Stimulated activated CD4-positive, alpha-beta T cell treated with anti-CD3 and anti-CD28 coated beads, Interleukin-1b, Interleukin-23, amount 100 ng/mL, for 1 hour (primary cell): ENCODE measurements around the gene ACP4.
"Not testable (repeated sequence)": the region's sequence is repeated elsewhere in the genome, so short reads cannot be mapped to it uniquely, and the experiment has no call there.

ENCODE experiments used
- DNase-seq, 2 donors: peaks; one replicate each; pipeline ENCODE4 v3.0.0-alpha.2; 2020; ENCODE audit warnings: low read depth in 2 of 2

Gene ACP4

DNA sequence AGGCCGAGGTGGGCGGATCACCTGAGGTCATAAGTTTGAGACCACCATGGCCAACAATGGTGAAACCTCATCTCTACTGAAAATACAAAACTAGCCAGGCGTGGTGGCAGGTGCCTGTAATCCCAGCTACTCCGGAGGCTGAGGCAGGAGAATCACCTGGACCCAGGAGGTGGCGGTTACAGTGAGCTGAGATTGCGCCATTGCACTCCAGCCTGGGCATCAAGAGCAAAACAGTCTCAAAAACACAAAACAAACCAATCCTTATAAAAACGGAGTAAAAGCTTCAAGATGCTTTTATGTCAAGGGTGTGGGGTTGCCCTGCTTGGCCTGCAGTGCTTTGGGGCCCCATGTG, 7.2 kb downstream of the ACP4 start:
- DNase-seq = no peak

GRCh38 chr19:50797781-50798658, 7.8 kb downstream of the ACP4 start:
- DNase-seq = no peak

DNA sequence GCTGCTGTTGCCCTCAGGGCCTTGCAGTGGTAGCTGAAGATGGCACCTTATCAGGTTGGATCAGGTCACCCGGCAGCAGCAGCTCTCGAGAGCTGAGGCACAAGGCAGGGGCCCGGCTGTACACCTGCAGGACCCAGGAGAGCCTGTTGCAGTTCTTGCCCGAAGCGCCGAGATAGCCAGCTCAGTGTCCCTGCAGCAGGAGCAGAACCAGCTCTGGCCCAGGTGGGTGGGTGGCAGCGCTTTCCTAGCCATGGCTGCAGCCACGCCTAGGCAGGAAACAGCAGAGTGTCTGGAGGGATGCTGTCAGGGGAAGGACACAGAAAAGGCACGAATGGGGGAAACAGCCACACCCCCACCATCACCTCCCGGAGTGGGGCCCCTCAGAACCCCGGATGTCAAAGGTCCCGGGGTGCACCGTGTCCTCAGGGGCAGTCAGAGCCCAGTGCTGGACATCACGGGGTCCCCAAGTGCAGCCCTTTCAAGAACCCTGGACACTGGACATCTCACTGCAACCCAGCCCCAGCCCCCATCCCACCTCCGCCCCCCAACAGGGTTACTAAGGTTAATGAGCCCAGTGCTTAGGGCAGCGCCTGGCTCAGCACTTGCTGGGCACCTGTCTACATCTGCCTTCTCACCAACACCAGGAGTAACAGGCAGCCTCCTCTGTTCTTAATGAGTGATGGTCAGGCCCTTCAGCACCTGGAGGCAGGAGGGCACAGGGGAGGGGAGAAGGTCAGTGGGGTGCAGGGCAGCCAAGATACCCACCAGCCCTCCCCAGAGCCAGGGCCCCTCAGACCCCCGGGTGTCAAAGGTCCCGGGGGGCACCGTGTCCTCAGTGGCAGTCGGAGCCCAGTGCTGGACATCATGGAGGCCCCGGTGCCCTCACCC, 8.7 kb downstream of the ACP4 start:
- DNase-seq = no peak

DNA sequence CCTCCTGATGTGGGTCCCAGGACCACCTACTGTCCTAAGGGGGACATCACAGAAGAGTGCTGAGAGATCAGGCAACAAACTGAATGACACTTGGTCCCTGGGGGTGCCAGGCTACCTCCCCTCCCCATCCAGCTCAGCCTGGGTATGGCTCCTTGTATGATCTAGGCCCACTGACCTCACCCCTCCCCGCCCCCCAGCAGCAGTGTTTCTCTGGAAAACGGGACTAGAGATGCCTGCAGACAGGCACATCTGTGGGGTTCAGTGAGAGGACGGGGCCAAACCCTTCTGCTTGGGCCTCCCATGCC, 9.3 kb downstream of the ACP4 start:
- DNase-seq = no peak

DNA sequence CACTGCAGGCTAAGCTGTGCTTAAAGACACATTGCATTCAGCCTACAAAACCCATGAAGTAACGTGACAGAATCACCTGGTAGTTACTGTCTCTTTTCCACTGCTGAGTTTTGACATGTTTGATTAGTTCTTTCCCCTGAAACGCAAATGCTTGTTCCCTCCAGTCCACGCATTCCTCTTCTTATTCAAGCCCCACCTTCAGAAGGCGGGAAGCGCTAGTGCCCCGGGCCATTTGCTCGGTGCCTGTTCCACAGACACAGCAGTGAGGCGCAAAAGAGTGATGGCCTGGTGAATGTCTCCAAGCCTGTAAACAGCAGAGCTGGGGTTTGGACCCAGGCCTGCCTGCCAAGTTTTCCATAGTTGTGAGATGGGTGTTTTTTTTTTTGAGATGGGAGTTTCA, 10.9 kb downstream of the ACP4 start:
- no peak for DNase-seq

- DNase-seq = no peak
Observed at GRCh38 chr19:50803633-50804419, 13.6 kb downstream of the ACP4 start.

GRCh38 chr19:50804420-50805272, 14.4 kb downstream of the ACP4 start:
- DNase-seq = peak; percentile 94 to 97

GRCh38 chr19:50808856-50809255, 18.6 kb downstream of the ACP4 start:
- no peak for DNase-seq

GRCh38 chr19:50811622-50812238, 21.5 kb downstream of the ACP4 start:
- DNase-seq = not testable (repeated sequence)

- DNase-seq = no peak
Observed at GRCh38 chr19:50812474-50812873, 22.3 kb downstream of the ACP4 start.

DNA sequence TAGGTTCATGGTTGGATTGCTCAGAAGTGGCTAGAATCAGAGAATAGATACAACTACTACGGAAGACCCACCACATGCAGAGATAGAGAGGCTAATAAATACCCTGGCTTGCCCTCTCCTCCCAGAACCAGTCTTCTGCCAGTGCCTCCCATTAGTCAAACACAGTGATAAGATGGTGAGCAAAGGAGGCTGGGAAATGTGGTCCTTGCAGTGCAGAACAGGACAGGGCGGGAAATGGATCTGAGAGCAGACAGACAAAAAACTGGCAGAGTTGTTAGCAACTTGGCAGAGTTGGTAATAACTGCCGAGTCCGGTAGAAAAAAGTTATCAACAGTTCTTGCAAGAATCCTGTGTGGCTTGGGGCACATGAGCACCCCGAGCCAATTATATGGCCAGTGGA, 24.7 kb downstream of the ACP4 start:
- no peak for DNase-seq

DNA sequence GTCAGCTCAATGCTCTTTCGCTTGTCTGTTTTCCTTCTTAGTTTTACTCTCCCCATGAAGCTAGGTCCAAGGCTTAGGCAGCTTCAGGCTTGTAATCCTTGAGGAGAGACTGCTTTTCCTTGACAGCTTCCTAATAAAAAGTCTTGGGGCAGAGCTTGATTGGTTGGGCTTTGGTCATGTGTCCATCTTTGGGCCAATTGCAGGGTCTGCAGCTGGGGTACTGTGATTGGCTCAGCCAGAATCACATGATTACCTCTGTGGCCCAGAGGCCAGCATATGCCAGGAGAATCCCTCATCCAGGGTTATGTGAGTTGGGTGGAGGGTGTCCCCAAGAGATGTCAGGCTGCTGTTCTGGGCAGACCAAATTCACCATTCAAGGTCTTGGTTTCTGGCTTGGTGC, 25.2 kb downstream of the ACP4 start:
- no peak for DNase-seq

DNA sequence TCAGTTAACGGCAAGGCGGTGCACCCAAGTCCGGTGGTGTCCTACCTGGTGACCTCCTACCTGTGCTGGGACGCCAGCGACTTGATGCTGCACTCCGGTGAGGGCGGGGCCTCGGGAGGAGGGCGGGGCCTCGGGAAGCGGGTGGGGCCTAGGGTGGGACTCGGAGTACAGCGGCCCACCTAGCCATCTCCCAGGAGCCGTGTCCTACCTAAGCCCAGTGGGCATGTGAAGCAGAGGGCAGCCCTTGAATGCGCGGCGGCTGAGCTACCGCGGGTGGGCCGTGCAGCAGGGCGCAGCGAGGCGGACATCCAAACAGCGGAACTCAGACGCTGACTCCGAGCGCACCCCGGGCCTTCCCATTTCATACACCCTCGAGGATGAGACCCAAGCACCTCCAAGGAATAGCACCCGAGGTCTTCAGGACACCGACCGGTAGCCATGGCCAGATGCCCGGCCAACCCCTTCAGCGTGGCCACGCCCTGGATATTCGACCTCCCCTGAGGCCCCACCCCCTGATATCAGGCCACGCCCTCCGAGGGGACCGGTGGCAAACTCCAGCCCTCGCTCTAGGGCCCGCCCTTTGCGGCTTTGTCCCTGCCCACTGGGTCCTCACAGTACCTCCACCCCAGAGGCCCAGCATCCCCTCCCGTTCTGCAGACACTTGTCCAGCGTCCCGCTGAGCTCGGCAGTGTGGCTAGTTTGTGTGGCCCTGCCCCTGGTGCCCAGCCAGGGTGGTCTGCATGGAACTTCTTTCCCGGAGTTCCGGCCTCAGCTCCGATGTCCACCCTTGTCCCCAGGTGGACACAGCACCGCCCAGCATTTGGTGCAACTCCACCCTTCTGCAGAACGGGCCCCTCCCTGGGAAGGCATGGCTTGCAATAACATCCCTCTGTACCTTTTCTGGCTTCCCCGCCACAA, 28.0 kb downstream of the ACP4 start:
- no peak for DNase-seq

DNA sequence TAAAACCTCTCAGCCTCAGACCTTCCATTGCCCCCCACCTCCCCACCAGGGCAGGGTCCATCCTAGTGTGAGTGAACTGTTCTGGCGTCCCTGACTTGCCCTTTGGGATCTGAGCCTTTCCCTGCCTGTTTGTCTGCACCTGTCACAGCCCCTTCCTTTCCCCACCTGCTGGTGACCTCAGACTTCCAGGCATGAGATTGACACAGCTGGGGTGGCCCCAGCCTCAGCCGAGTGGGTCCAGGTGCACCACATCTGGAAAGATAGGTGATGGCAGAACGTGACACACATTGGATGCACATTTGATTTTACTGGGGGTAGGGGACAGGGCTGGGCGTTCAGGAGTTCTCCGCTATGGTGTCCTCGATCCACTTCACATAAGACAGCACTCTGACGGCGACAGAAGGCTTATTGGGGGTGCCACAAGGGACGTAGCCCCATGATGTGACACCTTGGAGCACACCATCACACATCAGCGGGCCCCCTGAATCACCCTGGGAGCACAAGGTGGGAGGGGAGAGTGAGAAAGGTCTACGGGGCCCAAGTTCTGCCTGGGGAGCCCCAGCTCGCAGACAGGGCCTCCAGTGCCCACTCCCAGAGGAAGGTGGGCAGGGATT, 28.8 kb downstream of the ACP4 start:
- no peak for DNase-seq

GRCh38 chr19:50819636-50820035, 29.4 kb downstream of the ACP4 start:
- no peak for DNase-seq

DNA sequence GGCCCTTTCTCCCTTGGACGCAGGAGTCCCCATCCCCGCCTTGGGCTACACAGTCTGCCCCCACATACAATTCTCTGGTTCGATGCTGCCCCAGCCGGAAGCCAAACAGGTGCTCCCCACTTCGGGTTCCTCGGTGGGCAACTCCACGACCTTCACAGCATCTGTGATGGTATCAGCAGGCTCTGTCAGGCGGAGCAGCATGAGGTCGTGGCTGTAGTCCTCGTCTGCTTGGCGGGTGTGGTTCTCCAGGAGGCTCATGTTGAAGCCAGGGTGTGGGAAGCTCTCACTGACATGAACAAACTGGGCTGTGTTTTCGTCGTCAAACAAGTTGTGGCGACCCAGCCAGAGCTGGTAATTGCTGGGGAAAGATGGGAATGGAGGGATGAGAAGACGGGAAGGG, 29.9 kb downstream of the ACP4 start:
- no peak for DNase-seq

- no peak for DNase-seq
Observed at GRCh38 chr19:50820549-50821247, 30.5 kb downstream of the ACP4 start.

DNA sequence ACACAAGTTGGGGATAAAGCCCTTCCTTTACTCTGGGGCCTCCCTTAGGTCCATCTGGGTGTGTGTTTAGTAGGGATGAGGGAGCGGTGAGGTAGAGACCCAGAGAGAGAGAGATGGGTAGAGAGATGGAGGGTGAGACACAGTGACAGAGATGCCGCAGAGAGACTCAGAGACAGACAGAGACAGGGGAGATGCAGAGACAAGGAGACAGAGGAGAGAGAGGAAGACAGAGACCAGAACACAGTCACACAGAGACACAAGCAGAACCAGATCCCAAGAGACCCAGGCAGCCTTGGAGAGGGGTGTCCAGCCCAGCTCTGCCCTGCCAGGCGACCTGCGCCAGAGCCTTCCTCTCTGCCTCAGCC, 31.0 kb downstream of the ACP4 start:
- DNase-seq = no peak

GRCh38 chr19:50821622-50822021, 31.4 kb downstream of the ACP4 start:
- no peak for DNase-seq
